OCI-M2 (cell line): ENCODE data around the gene ACOT13.
"Not testable (repeated sequence)": the region's sequence is repeated elsewhere in the genome, so short reads cannot be mapped to it uniquely, and the experiment has no call there.

Source experiments
- DNase-seq: peaks from one replicate; lab custom pipeline; 2025; ENCODE audit not compliant: unreplicated experiment; lab: John Stamatoyannopoulos, UW

Gene ACOT13

GRCh38 chr6:24661759-24662158 is 5.1 kb upstream of the ACOT13 start:
- not testable (repeated sequence) for DNase-seq

- DNase-seq: no peak
Measured at GRCh38 chr6:24662236-24662635, 4.6 kb upstream of the ACOT13 start.

GRCh38 chr6:24663189-24663588 is 3.7 kb upstream of the ACOT13 start:
- no peak for DNase-seq

GRCh38 chr6:24664046-24664987 is 2.6 kb upstream of the ACOT13 start:
- DNase-seq: no peak

- no peak for DNase-seq
Measured at GRCh38 chr6:24666097-24666640, 708 bp upstream of the ACOT13 start.

GRCh38 chr6:24667378-24667803 is 514 bp downstream of the ACOT13 start:
- no peak for DNase-seq

GRCh38 chr6:24668066-24668996 is 1.5 kb downstream of the ACOT13 start:
- not testable (repeated sequence) for DNase-seq

GRCh38 chr6:24668997-24669361 is 2.1 kb downstream of the ACOT13 start:
- no peak for DNase-seq

- not testable (repeated sequence) for DNase-seq
Measured at GRCh38 chr6:24670492-24670891, 3.6 kb downstream of the ACOT13 start.

GRCh38 chr6:24671077-24671476 is 4.2 kb downstream of the ACOT13 start:
- DNase-seq: not testable (repeated sequence)

- no peak for DNase-seq
Measured at GRCh38 chr6:24672620-24673182, 5.8 kb downstream of the ACOT13 start.

- no peak for DNase-seq
Measured at GRCh38 chr6:24673625-24674024, 6.7 kb downstream of the ACOT13 start.

GRCh38 chr6:24678792-24679352 is 12.0 kb downstream of the ACOT13 start:
- DNase-seq: not testable (repeated sequence)

GRCh38 chr6:24680582-24680981 is 13.7 kb downstream of the ACOT13 start:
- no peak for DNase-seq

GRCh38 chr6:24683297-24684296 is 16.7 kb downstream of the ACOT13 start:
- no peak for DNase-seq

- no peak for DNase-seq
Measured at GRCh38 chr6:24686408-24686807, 19.5 kb downstream of the ACOT13 start.

GRCh38 chr6:24686946-24687345 is 20.1 kb downstream of the ACOT13 start:
- DNase-seq: no peak

- DNase-seq: no peak
Measured at GRCh38 chr6:24689964-24690363, 23.1 kb downstream of the ACOT13 start.

GRCh38 chr6:24690593-24690992 is 23.7 kb downstream of the ACOT13 start:
- no peak for DNase-seq
